ENCODE results near the gene ZNF430.

ZNF430 gene

GRCh38 chr19:21045028-21045427 lies 24.6 kb downstream of the ZNF430 start:
- no peak overlapping the region for H3K27ac ChIP-seq
- ChIA-PET CTCF (no interaction called here), POLR2A (ENCODE audit: low non-redundant PET) (no interaction called here)
- no peak for TF ChIP-seq CTCF (conservative IDR thresholded peaks at IDR 0.05; ENCODE audit: low read depth)
- no peak for DNase-seq (ENCODE audit: low spot score)

GRCh38 chr19:21046489-21046888 lies 26.0 kb downstream of the ZNF430 start:
- no peak overlapping the region for H3K27ac ChIP-seq
- no peak for TF ChIP-seq CTCF (conservative IDR thresholded peaks at IDR 0.05; ENCODE audit: low read depth)
- no peak for DNase-seq (ENCODE audit: low spot score)
- CTCF ChIA-PET = interaction anchor here (0.6 kb wide), 1 partner anchor 251 kb away, joined by 3 read pairs; no protein-coding TSS in a partner anchor
- POLR2A ChIA-PET (ENCODE audit: low non-redundant PET) = no interaction called here

GRCh38 chr19:21047716-21048115 lies 27.3 kb downstream of the ZNF430 start:
- ChIA-PET POLR2A (ENCODE audit: low non-redundant PET) (no interaction called here), CTCF (no interaction called here)
- no peak for TF ChIP-seq CTCF (conservative IDR thresholded peaks at IDR 0.05; ENCODE audit: low read depth)
- DNase-seq (ENCODE audit: low spot score) = no peak
- H3K27ac ChIP-seq = no peak overlapping the region

GRCh38 chr19:21052902-21053301 lies 32.4 kb downstream of the ZNF430 start:
- TF ChIP-seq CTCF (conservative IDR thresholded peaks at IDR 0.05; ENCODE audit: low read depth) = no peak
- no peak for DNase-seq (ENCODE audit: low spot score)
- ChIA-PET POLR2A (ENCODE audit: low non-redundant PET) (no interaction called here), CTCF (no interaction called here)
- no peak overlapping the region for H3K27ac ChIP-seq

- ChIA-PET POLR2A (ENCODE audit: low non-redundant PET) (no interaction called here), CTCF (no interaction called here)
- TF ChIP-seq CTCF (conservative IDR thresholded peaks at IDR 0.05; ENCODE audit: low read depth) = no peak
- no peak for DNase-seq (ENCODE audit: low spot score)
- no peak overlapping the region for H3K27ac ChIP-seq
Observed at GRCh38 chr19:21065336-21065735, 44.9 kb downstream of the ZNF430 start.

- peak; percentile 91 for DNase-seq (ENCODE audit: low spot score)
- TF ChIP-seq CTCF (conservative IDR thresholded peaks at IDR 0.05; ENCODE audit: low read depth) = no peak
- ChIA-PET POLR2A (ENCODE audit: low non-redundant PET) (interaction anchor here (0.7 to 1.1 kb wide), 2 partner anchors 61 kb away, joined by 3 read pairs; no protein-coding TSS in a partner anchor), CTCF (interaction anchor here (0.6 kb wide), 1 partner anchor 60 kb away, joined by 3 read pairs; no protein-coding TSS in a partner anchor)
- peak within 1 kb of the TSS; percentile 91 for H3K27ac ChIP-seq
Observed at GRCh38 chr19:21082011-21082975, 61.8 kb downstream of the ZNF430 start, which contains the start of gene ZNF714. ZNF714 (plus strand) TSS chr19:21082203; CDS start chr19:21098269, 16,066 bp downstream.
